Activated naive CD8-positive, alpha-beta T cell treated with anti-CD3 and anti-CD28 coated beads for 36 hours (primary cell): ENCODE measurements around the gene JAZF1. TPM values are rescaled to one million over a fixed set of nuclear protein-coding genes. Genes with fewer than 3 reads are reported as not detected.

Source experiments
- DNase-seq: peaks from one replicate; pipeline ENCODE4 v3.0.0; 2021
- H3K27ac Mint-ChIP-seq: one replicate; pipeline ENCODE4 v1.8.0; 2022; ENCODE audit warnings: mild to moderate bottlenecking, moderate library complexity, mixed read lengths
- H3K27me3 Mint-ChIP-seq: one replicate; pipeline ENCODE4 v1.8.0; 2022; ENCODE audit warnings: mild to moderate bottlenecking, mixed read lengths
- H3K36me3 Mint-ChIP-seq: one replicate; pipeline ENCODE4 v1.8.0; 2021; ENCODE audit warnings: mild to moderate bottlenecking, mixed read lengths
- H3K4me1 Mint-ChIP-seq: one replicate; pipeline ENCODE4 v1.8.0; 2021; ENCODE audit warnings: mixed read lengths
- H3K4me3 Mint-ChIP-seq: one replicate; pipeline ENCODE4 v1.8.0; 2022; ENCODE audit warnings: mild to moderate bottlenecking, moderate library complexity, mixed read lengths
- H3K9me3 Mint-ChIP-seq: one replicate; pipeline ENCODE4 v1.8.0; 2022; ENCODE audit warnings: mixed read lengths
- total RNA-seq, 2 experiments: library from RNA; stranded (reverse); gene quantifications; one replicate each; pipeline ENCODE4 v1.2.3, GENCODE V29; 2021

The JAZF1 gene
- total RNA-seq, 2 experiments from 2014 or later: 6.6 to 7.4 TPM

DNA sequence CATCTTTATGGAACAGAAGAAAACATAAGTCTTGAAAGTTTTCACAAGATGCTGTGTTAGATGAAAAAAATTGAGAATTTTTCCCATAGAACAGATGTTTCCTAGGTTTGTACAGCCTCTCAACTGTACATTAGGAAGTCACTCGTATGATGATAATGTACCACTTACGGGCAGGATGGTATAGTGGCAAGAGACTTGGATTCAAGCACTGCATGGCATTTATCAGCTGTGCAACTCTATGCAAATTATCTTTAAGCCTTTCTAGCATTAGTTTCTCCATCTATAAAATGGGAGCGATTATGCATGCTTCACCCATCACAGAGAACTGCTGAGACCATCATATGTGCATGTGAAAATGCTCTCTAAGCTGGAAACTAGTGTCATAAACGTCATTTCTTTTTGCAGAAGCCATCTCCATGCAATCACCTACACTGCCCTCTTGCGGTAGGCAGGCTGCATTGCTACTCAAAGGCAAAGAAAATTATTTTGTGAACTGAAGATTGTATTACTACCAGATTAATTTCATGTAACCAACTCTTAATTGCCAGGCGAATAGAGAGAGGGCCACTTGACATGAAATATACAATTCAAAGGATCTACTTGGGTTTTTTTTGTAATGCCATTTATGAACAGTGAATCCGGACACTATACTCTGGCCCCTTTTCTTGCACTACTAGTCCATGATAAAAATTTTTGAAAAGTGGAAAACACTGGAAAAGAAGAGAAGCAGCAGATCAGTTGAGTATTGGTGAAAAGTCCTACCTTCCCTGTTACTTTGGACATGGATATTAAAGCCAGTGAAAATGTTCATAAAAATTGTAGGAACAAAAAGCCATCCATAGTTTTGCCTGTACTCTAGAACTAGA, 102.3 kb downstream of the JAZF1 start:
- Mint-ChIP-seq H3K9me3 (no peaks in the 10 kb centered on the region), H3K27me3 (peaks cover 20% of the 10 kb centered on the region), H3K27ac (no peak overlapping the region), H3K36me3 (no peaks in the 10 kb centered on the region), H3K4me1 (peaks cover 6% of the 10 kb centered on the region), H3K4me3 (no peak overlapping the region)
- peak; percentile 33 for DNase-seq

DNA sequence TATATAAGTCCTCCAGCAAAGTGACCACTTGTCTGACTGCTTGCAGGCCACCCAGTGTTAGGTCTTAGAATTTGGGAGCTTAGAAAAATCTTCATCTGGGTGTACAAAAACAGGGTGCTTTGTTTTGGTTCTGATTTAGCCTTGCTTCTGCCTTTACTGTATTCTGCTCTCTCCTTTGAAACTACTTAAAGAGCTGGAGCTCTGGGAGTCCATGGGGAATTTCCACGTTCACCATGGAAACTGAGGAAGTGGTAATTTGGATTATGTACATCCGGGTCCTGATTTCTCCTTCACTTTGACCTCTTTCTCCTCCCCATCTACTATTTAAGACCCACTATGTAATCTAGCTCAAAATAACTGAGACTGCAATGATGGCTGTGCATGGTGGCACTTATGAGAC, 103.0 kb downstream of the JAZF1 start:
- Mint-ChIP-seq H3K27ac (no peak overlapping the region), H3K4me1 (peaks cover 6% of the 10 kb centered on the region), H3K4me3 (no peak overlapping the region), H3K9me3 (no peaks in the 10 kb centered on the region), H3K27me3 (peaks cover 20% of the 10 kb centered on the region), H3K36me3 (no peaks in the 10 kb centered on the region)
- DNase-seq: no peak

DNA sequence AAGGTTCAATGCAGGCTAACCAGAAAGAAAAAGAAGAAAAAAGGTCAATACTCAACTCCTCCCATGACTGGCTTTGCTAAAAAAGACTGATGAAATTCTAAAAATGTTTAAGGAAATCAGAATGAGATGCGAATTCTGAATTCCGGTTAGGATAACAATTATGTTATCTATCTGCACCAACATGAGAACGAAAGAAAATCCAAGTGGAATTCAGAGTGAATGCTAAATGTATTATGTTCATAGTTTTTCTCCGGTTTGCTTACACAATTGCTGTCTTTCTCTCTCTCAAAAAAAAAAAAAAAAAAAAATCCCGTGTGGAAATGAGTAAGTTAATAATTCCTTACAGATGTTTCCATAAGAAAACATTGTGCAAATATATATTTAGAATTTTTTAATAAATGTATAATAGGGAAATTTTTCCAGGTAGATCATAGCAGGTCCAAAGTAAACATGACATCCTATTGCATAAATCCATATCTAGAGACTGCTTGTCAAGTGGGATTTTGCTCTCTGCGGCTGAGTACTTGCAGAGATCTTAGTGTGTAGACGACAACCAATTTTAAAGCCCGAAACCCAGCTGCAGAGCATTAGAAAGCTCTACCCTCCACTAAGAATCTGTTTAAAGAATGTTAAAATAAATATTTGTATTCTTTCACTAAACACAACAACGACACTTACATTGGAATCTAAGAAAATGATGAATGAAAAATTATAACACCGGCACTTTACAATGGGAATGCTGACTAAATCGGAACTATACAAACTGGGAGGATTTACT, 104.0 kb downstream of the JAZF1 start:
- Mint-ChIP-seq H3K4me1 (peaks cover 6% of the 10 kb centered on the region), H3K36me3 (no peaks in the 10 kb centered on the region), H3K27me3 (peaks cover 20% of the 10 kb centered on the region), H3K4me3 (no peak overlapping the region), H3K9me3 (no peaks in the 10 kb centered on the region), H3K27ac (no peak overlapping the region)
- no peak for DNase-seq

DNA sequence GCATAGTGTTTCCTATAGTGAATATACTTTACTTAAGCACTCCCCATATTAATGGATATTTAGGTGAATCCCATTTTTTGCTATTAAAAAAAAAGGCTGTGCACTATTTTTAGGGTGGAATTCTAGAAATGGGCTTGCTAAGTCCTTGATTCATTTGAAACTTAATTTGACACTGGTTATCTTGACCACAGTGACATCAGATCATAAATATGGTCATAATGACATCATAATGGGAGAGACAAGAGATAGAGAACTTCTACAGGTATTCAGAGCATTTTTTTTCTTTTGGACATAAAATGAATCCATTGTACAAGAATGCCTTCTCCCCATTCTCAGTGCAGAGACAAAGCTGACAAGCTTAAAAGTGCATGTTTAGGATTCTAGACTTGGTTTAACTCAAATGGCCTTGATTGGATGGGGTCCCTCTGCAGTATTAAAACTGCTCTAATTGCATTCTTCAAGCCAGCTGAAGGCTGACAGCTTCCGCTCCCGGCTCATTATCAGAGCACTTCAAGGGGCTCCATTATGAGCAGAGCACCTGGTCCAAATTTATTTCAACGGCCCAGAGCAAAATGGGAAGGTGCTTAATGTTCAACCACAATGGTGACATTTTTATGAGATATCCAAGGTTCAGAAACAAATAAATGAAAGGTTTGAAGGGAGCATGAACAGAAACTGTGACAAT, 104.8 kb downstream of the JAZF1 start:
- H3K9me3 Mint-ChIP-seq: no peaks in the 10 kb centered on the region
- peaks cover 6% of the 10 kb centered on the region for H3K4me1 Mint-ChIP-seq
- H3K27ac Mint-ChIP-seq: no peak overlapping the region
- no peak overlapping the region for H3K4me3 Mint-ChIP-seq
- DNase-seq: no peak
- H3K27me3 Mint-ChIP-seq: peaks cover 20% of the 10 kb centered on the region
- no peaks in the 10 kb centered on the region for H3K36me3 Mint-ChIP-seq

DNA sequence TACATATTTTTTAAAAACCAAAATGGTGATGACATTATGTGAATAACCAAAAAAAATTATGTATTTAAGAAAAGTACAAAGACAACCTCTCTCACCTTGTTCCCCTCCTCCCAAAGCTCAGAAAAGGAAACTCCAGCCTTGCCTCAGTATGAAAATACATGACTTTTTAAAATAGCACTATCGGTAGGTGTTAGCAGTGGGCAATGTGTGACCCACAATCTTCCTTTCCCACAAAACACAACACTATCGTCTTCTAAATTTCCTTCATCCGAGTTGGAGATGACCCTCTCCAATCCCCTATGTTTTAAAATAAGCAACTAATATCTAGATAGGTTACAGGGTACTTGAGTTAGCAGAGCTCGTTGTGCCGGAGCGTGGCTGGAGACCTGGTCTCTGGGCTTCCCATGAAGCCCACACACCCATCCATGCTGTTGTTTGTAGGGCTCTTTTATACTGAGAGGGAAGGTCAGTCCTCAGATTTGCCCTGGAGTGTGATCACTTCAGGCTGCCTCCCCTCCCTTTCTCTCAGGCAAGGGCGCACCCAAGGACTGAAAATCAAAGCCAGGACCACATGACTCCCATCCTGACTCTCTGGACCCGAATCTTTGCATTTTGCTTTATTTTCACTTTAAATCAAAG, 107.6 kb downstream of the JAZF1 start:
- peaks cover 20% of the 10 kb centered on the region for H3K27me3 Mint-ChIP-seq
- H3K36me3 Mint-ChIP-seq: no peaks in the 10 kb centered on the region
- H3K4me3 Mint-ChIP-seq: no peak overlapping the region
- peaks cover 3% of the 10 kb centered on the region for H3K4me1 Mint-ChIP-seq
- DNase-seq: no peak
- H3K27ac Mint-ChIP-seq: no peak overlapping the region
- no peaks in the 10 kb centered on the region for H3K9me3 Mint-ChIP-seq

DNA sequence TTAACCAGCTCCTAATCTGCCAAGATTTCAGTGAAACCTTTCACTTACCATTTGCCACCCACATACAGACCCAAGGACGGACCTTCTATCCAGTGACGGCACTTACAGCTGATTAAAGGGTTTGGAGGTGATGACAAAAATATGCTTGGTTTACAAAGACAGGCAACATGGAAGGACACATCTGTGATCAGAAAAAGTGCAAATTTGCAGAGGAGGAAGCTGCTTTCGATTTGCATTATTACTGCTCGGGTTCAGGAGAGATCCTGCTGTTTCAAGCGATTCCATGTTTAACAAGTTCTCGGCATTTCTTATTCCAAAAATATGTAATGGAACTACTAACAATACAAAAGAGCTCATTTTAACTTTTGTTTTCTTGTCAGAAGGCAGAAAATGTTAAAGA, 109.0 kb downstream of the JAZF1 start:
- Mint-ChIP-seq H3K4me1 (no peaks in the 10 kb centered on the region), H3K9me3 (no peaks in the 10 kb centered on the region), H3K4me3 (no peak overlapping the region), H3K27me3 (peaks cover 16% of the 10 kb centered on the region), H3K36me3 (no peaks in the 10 kb centered on the region), H3K27ac (no peak overlapping the region)
- no peak for DNase-seq

DNA sequence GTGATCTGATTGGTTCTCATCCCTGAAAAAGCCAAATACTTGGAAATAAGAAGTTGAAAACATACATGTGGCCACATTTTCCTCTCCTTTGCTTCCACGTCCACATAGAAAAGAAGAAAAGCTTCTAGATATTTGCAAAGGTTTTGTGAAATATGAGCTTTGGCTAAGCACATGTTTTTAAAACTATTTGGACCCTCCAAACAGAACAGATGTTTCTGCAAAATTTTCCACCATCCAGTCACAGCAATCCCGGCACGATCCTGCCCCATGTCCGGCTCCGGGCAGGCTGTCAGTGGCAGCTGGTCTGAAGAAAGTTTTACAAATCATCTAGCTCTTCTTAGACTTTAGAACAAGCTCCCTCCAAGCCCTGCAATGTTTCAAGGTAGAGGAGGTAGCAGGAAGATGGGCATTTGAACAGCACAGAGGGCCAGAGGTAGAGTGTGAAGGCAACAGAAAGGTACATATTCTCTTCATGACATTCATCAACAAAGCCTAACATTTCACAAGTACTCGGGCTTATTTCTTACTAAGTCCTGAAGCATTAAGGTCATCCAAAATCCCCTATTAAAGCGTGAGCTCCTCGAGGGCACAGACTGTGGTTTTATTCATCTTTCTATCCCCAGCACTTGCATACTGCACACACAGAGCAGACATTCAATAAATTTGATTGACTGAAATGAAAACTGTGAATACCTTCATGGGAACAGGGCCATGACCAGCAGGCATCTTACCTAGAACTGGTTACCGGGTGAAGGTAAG, 110.1 kb downstream of the JAZF1 start:
- no peak overlapping the region for H3K27ac Mint-ChIP-seq
- DNase-seq: no peak
- H3K4me1 Mint-ChIP-seq: no peaks in the 10 kb centered on the region
- no peaks in the 10 kb centered on the region for H3K9me3 Mint-ChIP-seq
- no peak overlapping the region for H3K4me3 Mint-ChIP-seq
- H3K27me3 Mint-ChIP-seq: peaks cover 9% of the 10 kb centered on the region
- H3K36me3 Mint-ChIP-seq: no peaks in the 10 kb centered on the region

DNA sequence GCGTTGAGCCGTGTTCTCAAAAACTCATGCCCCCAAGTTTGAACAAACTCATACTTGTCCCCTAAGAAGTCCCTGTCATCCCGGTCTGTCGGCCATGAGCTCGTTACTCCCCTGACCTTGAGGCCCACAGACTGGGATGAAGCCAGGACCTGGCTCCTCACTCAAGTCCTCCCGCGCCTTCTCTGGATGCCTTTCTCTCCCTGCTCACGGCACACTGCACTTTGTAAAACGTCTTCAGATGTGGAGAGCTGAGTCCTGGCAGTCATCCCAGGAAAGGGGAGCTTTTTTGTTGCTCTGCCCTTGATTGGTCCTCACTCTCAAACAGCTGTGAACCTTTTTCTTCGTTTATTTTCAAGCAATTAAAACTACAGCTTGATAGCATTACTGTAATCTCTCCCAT, 110.8 kb downstream of the JAZF1 start:
- DNase-seq: no peak
- Mint-ChIP-seq H3K27ac (no peak overlapping the region), H3K4me3 (no peak overlapping the region), H3K4me1 (no peaks in the 10 kb centered on the region), H3K36me3 (no peaks in the 10 kb centered on the region), H3K27me3 (peaks cover 2% of the 10 kb centered on the region), H3K9me3 (no peaks in the 10 kb centered on the region)

DNA sequence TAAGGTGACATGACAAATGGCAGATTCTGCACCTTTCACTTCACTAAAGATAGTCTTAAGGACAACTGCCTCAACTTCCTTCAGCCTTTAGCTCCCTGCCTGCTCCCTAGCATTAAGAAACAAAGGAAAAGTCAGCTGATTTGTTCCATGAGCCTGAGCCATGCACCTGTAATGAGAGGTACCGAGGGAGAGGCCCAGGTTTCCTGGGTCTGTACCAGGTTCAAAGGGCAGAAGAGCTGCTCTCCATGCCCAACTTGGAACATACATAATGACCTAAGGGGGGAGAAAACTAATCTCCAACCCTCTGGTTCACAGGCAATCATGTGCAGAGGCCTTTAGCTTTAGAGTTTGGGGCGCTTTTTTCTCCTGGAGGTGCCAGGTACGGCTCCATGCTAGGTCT, 111.2 kb downstream of the JAZF1 start:
- Mint-ChIP-seq H3K27ac (no peak overlapping the region), H3K4me1 (no peaks in the 10 kb centered on the region), H3K9me3 (no peaks in the 10 kb centered on the region), H3K27me3 (no peaks in the 10 kb centered on the region), H3K36me3 (no peaks in the 10 kb centered on the region), H3K4me3 (no peak overlapping the region)
- DNase-seq: no peak

DNA sequence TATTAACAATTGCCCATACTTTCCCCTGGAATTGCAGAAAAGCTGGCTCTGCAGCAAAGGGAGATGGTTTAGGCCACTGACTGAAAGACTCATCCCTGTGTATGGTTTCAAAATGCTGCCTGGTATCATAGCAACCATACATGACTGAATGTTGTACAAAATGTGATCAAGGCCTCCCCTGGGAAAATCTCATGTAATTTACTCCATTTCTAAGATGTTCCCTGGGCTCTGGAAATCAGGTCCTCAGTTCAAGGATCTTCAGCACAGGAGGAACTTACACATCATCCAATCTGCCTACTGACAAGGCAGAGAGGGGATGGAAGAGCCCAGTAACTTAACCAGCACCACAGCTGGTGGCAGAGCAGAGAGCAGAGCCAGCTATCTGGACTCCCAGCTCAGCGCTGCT, 111.8 kb downstream of the JAZF1 start:
- Mint-ChIP-seq H3K36me3 (no peaks in the 10 kb centered on the region), H3K27me3 (no peaks in the 10 kb centered on the region), H3K27ac (no peak overlapping the region), H3K4me1 (no peaks in the 10 kb centered on the region), H3K4me3 (no peak overlapping the region), H3K9me3 (no peaks in the 10 kb centered on the region)
- DNase-seq: no peak

DNA sequence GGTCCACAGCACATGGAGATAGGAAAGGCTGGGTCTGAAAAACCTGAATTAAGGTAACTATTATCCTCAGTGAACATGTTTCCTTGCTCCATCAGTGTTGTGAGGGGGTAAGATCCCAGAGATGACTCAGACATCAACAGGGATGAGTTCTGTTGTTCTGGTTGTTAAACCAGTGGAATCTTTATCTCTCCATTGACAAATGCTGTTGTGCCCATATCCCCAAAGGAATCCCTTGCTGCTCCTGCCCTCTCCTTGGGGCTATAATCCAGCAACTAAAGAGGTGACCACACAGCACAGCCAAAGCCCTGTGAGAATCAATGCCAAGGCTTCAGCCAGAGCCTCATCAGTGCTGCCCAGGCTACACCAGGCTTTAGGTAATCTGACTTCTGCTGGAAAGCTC, 113.4 kb downstream of the JAZF1 start:
- Mint-ChIP-seq H3K36me3 (peaks cover 3% of the 10 kb centered on the region), H3K9me3 (no peaks in the 10 kb centered on the region)

DNA sequence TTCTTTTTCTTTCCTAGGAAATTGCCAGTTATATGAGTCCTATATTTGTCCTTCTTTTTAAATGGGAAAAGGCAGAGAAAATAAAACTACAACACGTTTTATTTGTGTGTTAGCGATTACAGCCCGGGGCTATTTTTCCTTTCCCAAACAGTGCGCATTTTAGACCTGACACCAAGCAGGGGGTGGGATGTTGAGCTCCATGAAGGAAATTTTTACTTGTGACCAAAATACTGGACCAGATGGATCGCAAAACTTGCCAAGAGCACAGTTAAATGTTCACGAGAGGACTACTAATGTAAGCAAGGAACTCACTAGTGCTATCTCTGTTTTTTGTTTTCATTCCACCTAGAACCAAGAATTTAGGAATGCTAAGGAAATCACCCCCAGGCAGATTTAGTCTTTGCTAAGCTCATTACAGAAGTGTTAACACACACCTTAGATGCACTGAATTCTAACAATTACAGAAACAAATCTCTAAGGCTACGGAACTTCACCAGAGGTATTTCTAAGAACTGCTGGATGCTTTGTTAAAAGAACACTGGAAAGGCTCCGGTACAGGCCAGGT, 114.8 kb downstream of the JAZF1 start:
- DNase-seq: no peak
- no peaks in the 10 kb centered on the region for H3K27me3 Mint-ChIP-seq
- peaks cover 3% of the 10 kb centered on the region for H3K36me3 Mint-ChIP-seq
- no peaks in the 10 kb centered on the region for H3K9me3 Mint-ChIP-seq
- no peak overlapping the region for H3K4me3 Mint-ChIP-seq
- H3K4me1 Mint-ChIP-seq: peaks cover 2% of the 10 kb centered on the region
- H3K27ac Mint-ChIP-seq: peak overlapping the region; percentile 45

More for the DNA sequence above, 113.4 kb downstream of the JAZF1 start:
- Mint-ChIP-seq H3K4me1 (peaks cover 2% of the 10 kb centered on the region), H3K27me3 (no peaks in the 10 kb centered on the region), H3K4me3 (no peak overlapping the region), H3K27ac (no peak overlapping the region)
- no peak for DNase-seq

DNA sequence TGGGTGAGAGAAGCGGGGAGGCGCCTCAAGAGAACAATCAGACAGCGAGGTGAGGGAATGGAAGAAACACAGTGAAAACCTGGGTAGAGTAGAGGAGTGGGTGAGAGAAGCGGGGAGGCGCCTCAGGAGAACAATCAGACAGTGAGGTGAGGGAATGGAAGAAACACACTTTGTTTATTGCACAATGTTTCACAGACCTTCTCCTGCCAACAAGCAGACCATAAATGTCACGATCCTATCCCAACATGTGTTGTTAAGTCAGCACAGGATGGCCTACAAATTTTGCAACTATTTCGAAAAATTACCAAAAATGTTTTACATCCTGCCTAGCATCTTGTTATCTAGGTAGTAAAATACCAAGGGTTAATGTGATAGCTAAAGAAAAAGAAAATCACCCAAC, 115.3 kb downstream of the JAZF1 start:
- Mint-ChIP-seq H3K27me3 (no peaks in the 10 kb centered on the region), H3K27ac (no peak overlapping the region), H3K4me3 (no peak overlapping the region), H3K4me1 (peaks cover 2% of the 10 kb centered on the region), H3K9me3 (no peaks in the 10 kb centered on the region), H3K36me3 (peaks cover 3% of the 10 kb centered on the region)
- DNase-seq: no peak

DNA sequence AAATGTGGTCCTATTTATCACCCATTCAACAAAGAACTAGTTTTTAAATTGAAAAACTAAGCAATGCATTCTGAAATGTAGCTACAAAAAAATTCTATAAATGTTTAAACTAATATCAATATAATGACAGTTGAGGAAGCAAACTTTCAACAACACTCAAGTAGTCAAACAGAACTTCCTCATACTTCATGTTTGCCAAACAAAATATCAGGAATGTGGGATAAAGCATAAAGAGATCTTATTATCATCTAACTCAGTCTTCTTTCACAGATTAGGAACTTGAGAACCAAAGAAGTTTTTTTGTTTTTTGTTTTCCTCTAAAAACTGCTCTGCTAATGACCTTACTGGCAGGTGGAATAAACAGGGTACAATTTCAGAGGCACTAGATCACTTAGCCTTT, 116.2 kb downstream of the JAZF1 start:
- Mint-ChIP-seq H3K27ac (no peak overlapping the region), H3K9me3 (no peaks in the 10 kb centered on the region), H3K36me3 (peaks cover 5% of the 10 kb centered on the region), H3K27me3 (no peaks in the 10 kb centered on the region), H3K4me3 (no peak overlapping the region), H3K4me1 (peaks cover 2% of the 10 kb centered on the region)
- DNase-seq: no peak
